ENCODE results near the gene SCFD2.

SCFD2 gene

GRCh38 chr4:52977252-52977651 lies 388.6 kb downstream of the SCFD2 start:
- no peak for DNase-seq

GRCh38 chr4:52976523-52977230 lies 389.2 kb downstream of the SCFD2 start:
- DNase-seq = peak in 1 of 2 experiments; percentile 18

GRCh38 chr4:52968691-52969090 lies 397.2 kb downstream of the SCFD2 start:
- no peak for DNase-seq

GRCh38 chr4:52968241-52968640 lies 397.6 kb downstream of the SCFD2 start:
- DNase-seq = no peak

GRCh38 chr4:52966781-52967180 lies 399.1 kb downstream of the SCFD2 start:
- DNase-seq = no peak

GRCh38 chr4:52966172-52966571 lies 399.7 kb downstream of the SCFD2 start:
- no peak for DNase-seq

GRCh38 chr4:52964561-52965101 lies 401.2 kb downstream of the SCFD2 start:
- no peak for DNase-seq

GRCh38 chr4:52964011-52964410 lies 401.9 kb downstream of the SCFD2 start:
- DNase-seq = no peak

GRCh38 chr4:52962721-52963120 lies 403.1 kb downstream of the SCFD2 start:
- DNase-seq = no peak

- no peak for DNase-seq
Measured at GRCh38 chr4:52961666-52962412, 404.0 kb downstream of the SCFD2 start.

GRCh38 chr4:52959541-52959940 lies 406.3 kb downstream of the SCFD2 start:
- DNase-seq = no peak

- DNase-seq = no peak
Measured at GRCh38 chr4:52957835-52958631, 407.8 kb downstream of the SCFD2 start.

GRCh38 chr4:52957220-52957686 lies 408.6 kb downstream of the SCFD2 start:
- DNase-seq = no peak

GRCh38 chr4:52956691-52957090 lies 409.2 kb downstream of the SCFD2 start:
- no peak for DNase-seq

GRCh38 chr4:52954560-52955170 lies 411.2 kb downstream of the SCFD2 start:
- no peak for DNase-seq

GRCh38 chr4:52952540-52952939 lies 413.3 kb downstream of the SCFD2 start:
- DNase-seq = no peak

GRCh38 chr4:52951016-52951415 lies 414.8 kb downstream of the SCFD2 start:
- DNase-seq = no peak

- no peak for DNase-seq
Measured at GRCh38 chr4:52950226-52950625, 415.6 kb downstream of the SCFD2 start.

GRCh38 chr4:52949336-52949735 lies 416.5 kb downstream of the SCFD2 start:
- no peak for DNase-seq

- DNase-seq = no peak
Measured at GRCh38 chr4:52948057-52948423, 417.8 kb downstream of the SCFD2 start.

GRCh38 chr4:52947401-52948056 lies 418.3 kb downstream of the SCFD2 start:
- DNase-seq = no peak

- DNase-seq = no peak
Measured at GRCh38 chr4:52946855-52947254, 419.0 kb downstream of the SCFD2 start.
